AG09319 (cell line): Measurements from ENCODE around the gene PLCL1.
A peak's percentile ranks its signal among the peaks of the same experiment; 100 is the strongest.

Experiments
- DNase-seq: peaks from one replicate; pipeline ENCODE4 v3.0.0-alpha.2; 2010; ENCODE audit warnings: low read depth; ENCODE audit errors: extremely low read depth
- CTCF ChIP-seq: IDR thresholded peaks from 2 replicates; pipeline ENCODE4 v1.5.1; 2011; ENCODE audit warnings: low read depth, mild to moderate bottlenecking, inconsistent platforms, low read length, moderate library complexity

The PLCL1 gene

GRCh38 chr2:197804049-197804757 is at the start of gene PLCL1:
Gene PLCL1, plus strand, starts transcription at chr2:197804593.
- peak; percentile 73 for DNase-seq
- TF ChIP-seq CTCF = no peak

GRCh38 chr2:197759013-197759412 is 45.4 kb upstream of the PLCL1 start:
- no peak for DNase-seq
- TF ChIP-seq CTCF = no peak

- DNase-seq = no peak
- TF ChIP-seq CTCF = no peak
Measured at GRCh38 chr2:197759625-197760292, 44.6 kb upstream of the PLCL1 start.

- DNase-seq = no peak
Measured at GRCh38 chr2:197760293-197760657, 44.1 kb upstream of the PLCL1 start.

GRCh38 chr2:197777823-197778407 is 26.5 kb upstream of the PLCL1 start:
- peak; percentile 58 for TF ChIP-seq CTCF
- DNase-seq = peak; percentile 8

More at GRCh38 chr2:197760293-197760657, 44.1 kb upstream of the PLCL1 start:
- no peak for TF ChIP-seq CTCF

- no peak for DNase-seq
- no peak for TF ChIP-seq CTCF
Measured at GRCh38 chr2:197779261-197779660, 25.1 kb upstream of the PLCL1 start.

- no peak for TF ChIP-seq CTCF
- no peak for DNase-seq
Measured at GRCh38 chr2:197782126-197782525, 22.3 kb upstream of the PLCL1 start.
